Adrenal gland (tissue), 5 donors: Measurements from ENCODE around the gene PPP2R5C.

Experiments used
- POLR2A ChIP-seq, 2 donors: fragments of 450-650 bp; IDR thresholded peaks; one replicate each; pipeline ENCODE4 v1.6.1; 2017; ENCODE audit warnings: antibody characterized with exemption in 2 of 2, mild to moderate bottlenecking in 2 of 2, moderate library complexity in 1 of 2
- TF ChIP-seq, protein P1 (sequence below), 6 experiments: fragments of 450-650 bp in 4 of 6; fragments of 200-600 bp in 2 of 6; sonication (generic) in 1 of 6; IDR thresholded peaks; 1 replicate in 5 of 6; 2 replicates in 1 of 6; pipeline versions ENCODE4 v1.5.1 to v1.8.0; 2016 to 2021; ENCODE audit warnings: antibody characterized with exemption in 6 of 6, mild to moderate bottlenecking in 2 of 6, moderate library complexity in 1 of 6
- donor health status: DM: no; HTN: no; CAD: no.

DNA sequence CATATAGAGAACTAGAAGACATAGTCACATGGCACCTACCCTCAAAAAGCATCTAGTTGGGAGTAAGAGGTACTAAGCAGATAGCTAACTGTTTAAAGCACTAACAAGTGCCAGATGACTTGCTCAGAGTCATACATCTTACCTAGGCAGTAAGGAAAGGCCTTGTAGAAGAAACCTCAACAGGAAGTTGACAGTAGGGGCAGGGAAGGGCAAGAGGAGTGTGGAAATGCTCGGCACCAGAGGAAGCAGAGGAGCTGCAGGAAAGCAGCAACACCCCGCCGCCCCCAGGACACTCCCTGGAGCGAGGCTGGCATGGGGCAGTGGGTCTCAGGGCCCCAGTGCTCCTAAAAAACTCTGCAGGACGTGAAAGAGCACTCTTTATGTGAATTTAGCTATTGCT, 92.9 kb downstream of the PPP2R5C start:
- no peak for TF ChIP-seq POLR2A (IDR thresholded peaks at IDR 0.05)
- TF ChIP-seq, protein P1, sequence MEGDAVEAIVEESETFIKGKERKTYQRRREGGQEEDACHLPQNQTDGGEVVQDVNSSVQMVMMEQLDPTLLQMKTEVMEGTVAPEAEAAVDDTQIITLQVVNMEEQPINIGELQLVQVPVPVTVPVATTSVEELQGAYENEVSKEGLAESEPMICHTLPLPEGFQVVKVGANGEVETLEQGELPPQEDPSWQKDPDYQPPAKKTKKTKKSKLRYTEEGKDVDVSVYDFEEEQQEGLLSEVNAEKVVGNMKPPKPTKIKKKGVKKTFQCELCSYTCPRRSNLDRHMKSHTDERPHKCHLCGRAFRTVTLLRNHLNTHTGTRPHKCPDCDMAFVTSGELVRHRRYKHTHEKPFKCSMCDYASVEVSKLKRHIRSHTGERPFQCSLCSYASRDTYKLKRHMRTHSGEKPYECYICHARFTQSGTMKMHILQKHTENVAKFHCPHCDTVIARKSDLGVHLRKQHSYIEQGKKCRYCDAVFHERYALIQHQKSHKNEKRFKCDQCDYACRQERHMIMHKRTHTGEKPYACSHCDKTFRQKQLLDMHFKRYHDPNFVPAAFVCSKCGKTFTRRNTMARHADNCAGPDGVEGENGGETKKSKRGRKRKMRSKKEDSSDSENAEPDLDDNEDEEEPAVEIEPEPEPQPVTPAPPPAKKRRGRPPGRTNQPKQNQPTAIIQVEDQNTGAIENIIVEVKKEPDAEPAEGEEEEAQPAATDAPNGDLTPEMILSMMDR (IDR thresholded peaks at IDR 0.05): no peak
